ENCODE data around the gene DCTN2. TPM values are rescaled to one million over a fixed set of nuclear protein-coding genes. Genes with fewer than 3 reads are reported as not detected.

DCTN2 gene
- total RNA-seq, 2 donors from 2014 or later, result 110 to 114 TPM

GRCh38 chr12:57531836-57532235 lies 15.2 kb downstream of the DCTN2 start:
- no peaks in the 10 kb centered on the region for H3K9me3 ChIP-seq (ENCODE audit: control insufficient read depth, low read length)
- H3K4me1 Mint-ChIP-seq, result no peaks in the 10 kb centered on the region
- H3K27ac Mint-ChIP-seq, result no peak overlapping the region
- no peak overlapping the region for H3K4me3 ChIP-seq (ENCODE audit: low read length)
- H3K36me3 ChIP-seq (ENCODE audit: control insufficient read depth, insufficient read depth, low read length), result peaks cover 93% of the 10 kb centered on the region
- H3K9ac ChIP-seq (ENCODE audit: extremely low read depth, low read length, poor library complexity, severe bottlenecking), result no peak overlapping the region
- peaks cover 6% of the 10 kb centered on the region for H3K4me1 ChIP-seq (ENCODE audit: control insufficient read depth, insufficient read depth, low read length)
- no peaks in the 10 kb centered on the region for H3K9me3 Mint-ChIP-seq
- H3K36me3 Mint-ChIP-seq (ENCODE audit: low read depth), result peaks cover 75% of the 10 kb centered on the region
- H3K27ac ChIP-seq (ENCODE audit: low read depth, low read length), result no peak overlapping the region
- no peaks in the 10 kb centered on the region for H3K27me3 ChIP-seq (ENCODE audit: control insufficient read depth, insufficient read depth, low read length, poor library complexity, severe bottlenecking)
- WGBS, 2 experiments (ENCODE audit: insufficient coverage in 1 of 2, insufficient read length in 1 of 2), result 96% methylated on average over 1 of the region's 1 CpG; no CpG with 5 or more reads in 1 of the 2 experiments
- no peak overlapping the region for H3K4me3 Mint-ChIP-seq
- DNase-seq, result no peak
- no peaks in the 10 kb centered on the region for H3K27me3 Mint-ChIP-seq (ENCODE audit: insufficient read depth)
- no peak for TF ChIP-seq CTCF (conservative IDR thresholded peaks at IDR 0.05)

- H3K4me3 ChIP-seq (ENCODE audit: low read length), result no peak overlapping the region
- peaks cover 6% of the 10 kb centered on the region for H3K4me1 ChIP-seq (ENCODE audit: control insufficient read depth, insufficient read depth, low read length)
- H3K36me3 ChIP-seq (ENCODE audit: control insufficient read depth, insufficient read depth, low read length), result peaks cover 92% of the 10 kb centered on the region
- no peak for DNase-seq
- peak overlapping the region; percentile 6 for H3K27ac ChIP-seq (ENCODE audit: low read depth, low read length)
- H3K27me3 ChIP-seq (ENCODE audit: control insufficient read depth, insufficient read depth, low read length, poor library complexity, severe bottlenecking), result no peaks in the 10 kb centered on the region
- Mint-ChIP-seq H3K9me3 (no peaks in the 10 kb centered on the region), H3K36me3 (ENCODE audit: low read depth) (peaks cover 68% of the 10 kb centered on the region), H3K27ac (no peak overlapping the region), H3K27me3 (ENCODE audit: insufficient read depth) (no peaks in the 10 kb centered on the region), H3K4me3 (no peak overlapping the region), H3K4me1 (no peaks in the 10 kb centered on the region)
- WGBS, 2 experiments (ENCODE audit: insufficient coverage in 1 of 2, insufficient read length in 1 of 2), result 93 to 100% methylated on average over 2 to 5 of the region's 5 CpGs
- TF ChIP-seq CTCF (conservative IDR thresholded peaks at IDR 0.05), result no peak
- H3K9me3 ChIP-seq (ENCODE audit: control insufficient read depth, low read length), result no peaks in the 10 kb centered on the region
- H3K9ac ChIP-seq (ENCODE audit: extremely low read depth, low read length, poor library complexity, severe bottlenecking), result no peak overlapping the region
These were observed 16.4 kb downstream of the DCTN2 start for GRCh38 chr12:57530396-57531142.

GRCh38 chr12:57529831-57530230 lies 17.2 kb downstream of the DCTN2 start:
- H3K4me3 Mint-ChIP-seq, result no peak overlapping the region
- H3K9me3 ChIP-seq (ENCODE audit: control insufficient read depth, low read length), result no peaks in the 10 kb centered on the region
- H3K36me3 ChIP-seq (ENCODE audit: control insufficient read depth, insufficient read depth, low read length), result peaks cover 92% of the 10 kb centered on the region
- H3K4me1 Mint-ChIP-seq, result no peaks in the 10 kb centered on the region
- H3K4me3 ChIP-seq (ENCODE audit: low read length), result no peak overlapping the region
- no peak for DNase-seq
- peaks cover 6% of the 10 kb centered on the region for H3K4me1 ChIP-seq (ENCODE audit: control insufficient read depth, insufficient read depth, low read length)
- no peak overlapping the region for H3K27ac Mint-ChIP-seq
- no peaks in the 10 kb centered on the region for H3K9me3 Mint-ChIP-seq
- no peak overlapping the region for H3K27ac ChIP-seq (ENCODE audit: low read depth, low read length)
- H3K27me3 Mint-ChIP-seq (ENCODE audit: insufficient read depth), result no peaks in the 10 kb centered on the region
- no peak overlapping the region for H3K9ac ChIP-seq (ENCODE audit: extremely low read depth, low read length, poor library complexity, severe bottlenecking)
- H3K36me3 Mint-ChIP-seq (ENCODE audit: low read depth), result peaks cover 64% of the 10 kb centered on the region
- no peak for TF ChIP-seq CTCF (conservative IDR thresholded peaks at IDR 0.05)
- H3K27me3 ChIP-seq (ENCODE audit: control insufficient read depth, insufficient read depth, low read length, poor library complexity, severe bottlenecking), result no peaks in the 10 kb centered on the region
- WGBS, 2 experiments (ENCODE audit: insufficient coverage in 1 of 2, insufficient read length in 1 of 2), result 92 to 94% methylated on average over 6 of the region's 6 CpGs
